ENCODE data around the gene SUSD6.

GRCh38 chr14:69635981-69636639 lies 24.7 kb downstream of the SUSD6 start:
- TF ChIP-seq CTCF (conservative IDR thresholded peaks at IDR 0.05) (no peak), ZFX (IDR thresholded peaks at IDR 0.05) (no peak)
